ENCODE measurements around the gene ELF1. TPM values are rescaled to one million over a fixed set of nuclear protein-coding genes. Genes with fewer than 3 reads are reported as not detected.

The ELF1 gene
- total and polyA plus RNA-seq, 10 of the 15 experiments (the other 5 are each of a cell fraction or from before 2014, with no cell fraction given): 43.3 to 97.6 (median 55.7) TPM

DNA sequence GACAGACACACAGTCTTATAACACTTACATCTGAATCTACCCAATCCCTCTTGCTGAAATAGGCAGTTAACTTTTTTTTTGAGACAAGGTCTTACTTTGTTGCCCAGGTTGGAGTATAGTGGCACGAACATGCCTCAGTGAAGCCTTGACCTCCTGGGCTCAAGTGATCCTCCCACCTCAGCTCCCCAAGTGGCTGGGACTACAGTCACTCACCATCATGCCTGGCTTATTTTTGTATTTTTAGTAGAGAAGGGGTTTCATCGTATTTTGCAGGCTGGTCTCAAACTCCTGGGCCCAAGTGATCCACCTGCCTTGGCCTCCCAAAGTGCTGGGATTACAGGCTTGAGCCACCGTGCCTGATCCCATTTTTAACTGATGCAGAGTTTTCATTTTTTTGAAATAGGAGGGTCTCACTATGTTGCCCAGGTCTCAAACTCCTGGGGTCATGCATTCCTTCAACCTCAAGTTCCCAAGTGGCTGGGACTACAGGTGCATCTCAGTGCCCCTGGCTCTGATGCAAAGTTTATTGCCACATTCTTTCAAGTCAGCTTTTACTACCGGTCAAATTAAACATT lies 7.6 kb downstream of the ELF1 start:
- FAIRE-seq (no peak), ATAC-seq (peak; percentile 3; the same call in 1 of the 3 replicates), DNase-seq (ENCODE audit: low read depth, low spot score) (no peak)
- ChIA-PET POLR2A (interaction anchor here (0.9 to 4.9 kb wide), 12 partner anchors 9 to 48 kb away, joined by 3 to 45 read pairs (median 5); no protein-coding TSS in a partner anchor), SMC1A (ENCODE audit: uncharacterized antibody, unreplicated experiment) (interaction anchor here (0.9 to 18.2 kb wide), 14 partner anchors 7 to 181 kb away, joined by 3 to 308 read pairs (median 6); partner anchors contain the start of gene ELF1), CTCF (interaction anchor here (0.7 to 7.5 kb wide), 10 partner anchors 8 to 235 kb away, joined by 3 to 55 read pairs (median 6); no protein-coding TSS in a partner anchor), RAD21 (ENCODE audit: unreplicated experiment) (interaction anchor here (0.7 to 5.8 kb wide), 12 partner anchors 9 to 53 kb away, joined by 3 to 62 read pairs (median 8); partner anchors contain the start of gene WBP4)
- BruUV-seq (replicated peaks): no TSS peak
- H4K20me1 ChIP-seq (ENCODE audit: control insufficient read depth, insufficient read depth): no peaks in the 10 kb centered on the region
- no peaks in the 10 kb centered on the region for H3K9me3 ChIP-seq (replicated peaks; ENCODE audit: control insufficient read depth, insufficient read depth, low read length)
- no peaks in the 10 kb centered on the region for H3K27me3 ChIP-seq (replicated peaks in 1 of 2; ENCODE audit: control insufficient read depth in 2 of 2, insufficient read depth in 2 of 2, low read length in 1 of 2)
- in situ Hi-C loops (cut with MboI) (no loop called here), intact Hi-C loops (cut with micrococcal nuclease; ENCODE audit: unreplicated experiment) (no loop called here)
- H3K4me1 ChIP-seq (ENCODE audit: control insufficient read depth, insufficient read depth, low read length): peaks cover 39% of the 10 kb centered on the region
- peaks cover 0 to 5% of the 10 kb centered on the region in 2 experiments; a peak in 1 of 4 replicates for H3K36me3 ChIP-seq (ENCODE audit: control insufficient read depth in 2 of 2, insufficient read depth in 2 of 2, low read length in 1 of 2)
- H3K4me3 ChIP-seq: peak overlapping the region; percentile 23; the same call in 1 of the 2 replicates
- peak overlapping the region; percentile 79 for H3K4me2 ChIP-seq (ENCODE audit: control insufficient read depth, insufficient read depth)
- peaks cover 100% of the 10 kb centered on the region for H3K79me2 ChIP-seq (ENCODE audit: control insufficient read depth, insufficient read depth, low read length)
- H3K9ac ChIP-seq (ENCODE audit: control insufficient read depth, insufficient read depth, low read length): no peak overlapping the region; the same call in 1 of the 2 replicates
- H3K27ac ChIP-seq (ENCODE audit: control insufficient read depth, insufficient read depth): peak overlapping the region; percentile 11
- no peak overlapping the region for H2AFZ ChIP-seq (ENCODE audit: control insufficient read depth, low read depth, low read length)
- 49% methylated on average over 4 of the region's 4 CpGs for WGBS (ENCODE audit: insufficient coverage, insufficient replicate concordance, low lambda C conversion rate, missing lambda C conversion rate)
- TF ChIP-seq GABPA (IDR thresholded peaks at IDR 0.05; ENCODE audit: low read depth) (no peak), POLR2AphosphoS5 (IDR thresholded peaks at IDR 0.05; ENCODE audit: low read length) (0 out of 2 replicates have a peak, but pooled peaks have one; percentile 35)
- TF ChIP-seq, protein P1, sequence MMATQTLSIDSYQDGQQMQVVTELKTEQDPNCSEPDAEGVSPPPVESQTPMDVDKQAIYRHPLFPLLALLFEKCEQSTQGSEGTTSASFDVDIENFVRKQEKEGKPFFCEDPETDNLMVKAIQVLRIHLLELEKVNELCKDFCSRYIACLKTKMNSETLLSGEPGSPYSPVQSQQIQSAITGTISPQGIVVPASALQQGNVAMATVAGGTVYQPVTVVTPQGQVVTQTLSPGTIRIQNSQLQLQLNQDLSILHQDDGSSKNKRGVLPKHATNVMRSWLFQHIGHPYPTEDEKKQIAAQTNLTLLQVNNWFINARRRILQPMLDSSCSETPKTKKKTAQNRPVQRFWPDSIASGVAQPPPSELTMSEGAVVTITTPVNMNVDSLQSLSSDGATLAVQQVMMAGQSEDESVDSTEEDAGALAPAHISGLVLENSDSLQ (IDR thresholded peaks at IDR 0.05): peak; percentile 57
